Trophoblast cell (in vitro differentiated cells and primary cell): ENCODE results near the gene C4B.

Experiments used
- DNase-seq, 2 donors: peaks; one replicate each; pipeline ENCODE4 v3.0.0-alpha.2; 2016
- H2AFZ ChIP-seq: 2 replicates; pipeline ENCODE4 v1.6.1; 2013; ENCODE audit warnings: low read length, moderate library complexity, mild to moderate bottlenecking; ENCODE audit not compliant: insufficient read depth, poor library complexity
- H2AK5ac ChIP-seq: 2 replicates; pipeline ENCODE4 v1.6.1; 2013; ENCODE audit warnings: mild to moderate bottlenecking, low read length
- H2BK120ac ChIP-seq: 2 replicates; pipeline ENCODE4 v1.6.1; 2013; ENCODE audit warnings: low read length, mild to moderate bottlenecking, moderate library complexity; ENCODE audit not compliant: insufficient read depth, poor library complexity
- H2BK12ac ChIP-seq: 2 replicates; pipeline ENCODE4 v1.6.1; 2013; ENCODE audit warnings: mild to moderate bottlenecking, low read length, moderate library complexity
- H2BK5ac ChIP-seq: 2 replicates; pipeline ENCODE4 v1.6.1; 2013; ENCODE audit warnings: low read length, low read depth, moderate library complexity, mild to moderate bottlenecking; ENCODE audit not compliant: poor library complexity
- H3K14ac ChIP-seq: 2 replicates; pipeline ENCODE4 v1.6.1; 2013; ENCODE audit warnings: mild to moderate bottlenecking, low read length
- H3K18ac ChIP-seq: 2 replicates; pipeline ENCODE4 v1.6.1; 2013; ENCODE audit warnings: mild to moderate bottlenecking, low read length
- H3K23ac ChIP-seq: 2 replicates; pipeline ENCODE4 v1.6.1; 2013; ENCODE audit warnings: low read length
- H3K27ac ChIP-seq: 2 replicates; pipeline ENCODE4 v1.5.1; 2013; ENCODE audit warnings: low read depth, mild to moderate bottlenecking, inconsistent platforms, low read length, moderate library complexity
- H3K27me3 ChIP-seq: 2 replicates; pipeline ENCODE4 v1.6.1; 2013; ENCODE audit warnings: inconsistent platforms, mild to moderate bottlenecking, low read length, moderate library complexity; ENCODE audit not compliant: insufficient read depth
- H3K36me3 ChIP-seq, 2 experiments: 1 replicate in 1 of 2; 2 replicates in 1 of 2; pipeline ENCODE4 v1.6.1; 2013; ENCODE audit warnings: low read length in 2 of 2, mild to moderate bottlenecking in 2 of 2, moderate library complexity in 1 of 2; ENCODE audit not compliant: insufficient read depth in 2 of 2, control insufficient read depth in 1 of 2
- H3K4ac ChIP-seq: 2 replicates; pipeline ENCODE4 v1.6.1; 2013; ENCODE audit warnings: low read depth, mild to moderate bottlenecking, low read length, moderate library complexity
- H3K4me1 ChIP-seq, 2 experiments: 1 replicate in 1 of 2; 2 replicates in 1 of 2; pipeline ENCODE4 v1.6.1; 2013; ENCODE audit warnings: low read length in 2 of 2, mild to moderate bottlenecking in 2 of 2, moderate library complexity in 1 of 2; ENCODE audit not compliant: insufficient read depth in 2 of 2, control insufficient read depth in 1 of 2
- H3K4me2 ChIP-seq: 2 replicates; pipeline ENCODE4 v1.6.1; 2013; ENCODE audit warnings: inconsistent platforms, mild to moderate bottlenecking, low read length, moderate library complexity
- H3K4me3 ChIP-seq: 2 replicates; pipeline ENCODE4 v1.5.1; 2013; ENCODE audit warnings: mild to moderate bottlenecking, low read depth, low read length, inconsistent platforms
- H3K79me1 ChIP-seq: one replicate; pipeline ENCODE4 v1.6.1; 2013; ENCODE audit warnings: low read length
- H3K79me2 ChIP-seq: 2 replicates; pipeline ENCODE4 v1.6.1; 2013; ENCODE audit warnings: low read length, mild to moderate bottlenecking; ENCODE audit not compliant: control insufficient read depth, insufficient read depth, poor library complexity
- H3K9ac ChIP-seq: 2 replicates; pipeline ENCODE4 v1.6.1; 2013; ENCODE audit warnings: mild to moderate bottlenecking, low read length
- H3K9me3 ChIP-seq: 2 replicates; pipeline ENCODE4 v1.6.1; 2013; ENCODE audit warnings: low read depth, mild to moderate bottlenecking, control low read depth, inconsistent platforms, low read length; ENCODE audit not compliant: insufficient read depth
- H4K12ac ChIP-seq: 2 replicates; pipeline ENCODE4 v1.6.1; 2013; ENCODE audit warnings: low read depth, mild to moderate bottlenecking, low read length, moderate library complexity
- H4K8ac ChIP-seq: 2 replicates; pipeline ENCODE4 v1.6.1; 2013; ENCODE audit warnings: low read depth, mild to moderate bottlenecking, low read length, moderate library complexity
- H4K91ac ChIP-seq: one replicate; pipeline ENCODE4 v1.6.1; 2013; ENCODE audit warnings: low read depth, mild to moderate bottlenecking, low read length, moderate library complexity
- WGBS: extraction: QIAGEN DNeasy Blood & Tissue Kit; methylation state at CpG from one replicate; pipeline ENCODE4 v1.1.7; 2013; ENCODE audit warnings: missing lambda C conversion rate; ENCODE audit not compliant: insufficient read length, insufficient coverage; ENCODE audit errors: extremely low coverage; 5-methylcytosine and 5-hydroxymethylcytosine counted together

C4B gene

GRCh38 chr6:31970604-31971271 lies 43.9 kb upstream of the C4B start:
- no CpG with 5 or more reads among the region's 18 CpGs for WGBS
- Histone ChIP-seq H3K79me2 (peaks cover 2% of the 10 kb centered on the region), H2BK120ac (no peak overlapping the region), H3K4me1 (peaks cover 9 to 12% of the 10 kb centered on the region in 2 experiments), H3K79me1 (peaks cover 11% of the 10 kb centered on the region), H2AK5ac (no peak overlapping the region), H3K18ac (no peak overlapping the region), H2BK12ac (no peak overlapping the region), H3K36me3 (peaks cover 48 to 50% of the 10 kb centered on the region in 2 experiments), H3K23ac (no peak overlapping the region), H3K4me3 (no peak overlapping the region), H3K27ac (no peak overlapping the region), H3K4me2 (no peak overlapping the region), H4K91ac (peak overlapping the region; percentile 75), H3K9me3 (no peaks in the 10 kb centered on the region), H2BK5ac (no peak overlapping the region), H3K14ac (no peak overlapping the region), H3K9ac (no peak overlapping the region), H3K4ac (no peak overlapping the region), H2AFZ (no peak overlapping the region), H3K27me3 (no peaks in the 10 kb centered on the region), H4K12ac (peak overlapping the region; percentile 71), H4K8ac (no peak overlapping the region)
- no peak for DNase-seq

DNA sequence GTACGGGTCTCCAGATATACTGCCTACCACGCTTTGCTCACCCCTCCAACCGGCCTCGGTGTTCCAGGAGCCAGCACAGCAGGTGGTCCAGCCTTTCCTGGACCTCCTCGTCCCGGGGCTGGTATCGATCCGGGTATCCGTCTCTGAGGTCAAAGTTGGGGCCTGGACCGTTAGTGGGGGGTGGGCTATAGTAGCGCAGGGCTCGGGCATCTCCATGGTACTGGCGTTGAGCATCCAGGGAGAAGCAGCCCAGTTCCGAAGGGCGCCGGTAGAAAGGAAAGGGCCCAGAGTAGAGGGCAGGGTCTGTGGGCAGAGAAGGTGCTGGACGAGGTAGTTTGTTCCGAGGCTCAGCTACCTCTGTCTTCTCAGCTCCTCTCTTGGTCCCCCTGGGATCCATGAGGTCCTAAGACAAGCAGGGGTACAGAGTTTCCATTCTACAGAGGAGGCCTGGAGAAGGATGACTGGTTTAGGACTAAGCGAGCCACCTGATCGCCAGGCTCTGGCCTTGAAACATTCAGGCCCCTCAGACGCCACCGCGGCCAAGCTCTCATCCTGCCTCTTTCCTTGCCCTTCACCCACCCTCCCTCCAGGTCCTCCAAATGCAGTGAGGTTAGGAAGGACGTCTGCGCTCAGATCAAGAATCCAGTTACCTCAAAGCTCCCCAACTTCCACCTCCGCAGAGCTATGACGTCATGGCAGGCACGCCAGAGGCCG lies 43.2 kb upstream of the C4B start:
- WGBS = no CpG with 5 or more reads among the region's 29 CpGs

DNA sequence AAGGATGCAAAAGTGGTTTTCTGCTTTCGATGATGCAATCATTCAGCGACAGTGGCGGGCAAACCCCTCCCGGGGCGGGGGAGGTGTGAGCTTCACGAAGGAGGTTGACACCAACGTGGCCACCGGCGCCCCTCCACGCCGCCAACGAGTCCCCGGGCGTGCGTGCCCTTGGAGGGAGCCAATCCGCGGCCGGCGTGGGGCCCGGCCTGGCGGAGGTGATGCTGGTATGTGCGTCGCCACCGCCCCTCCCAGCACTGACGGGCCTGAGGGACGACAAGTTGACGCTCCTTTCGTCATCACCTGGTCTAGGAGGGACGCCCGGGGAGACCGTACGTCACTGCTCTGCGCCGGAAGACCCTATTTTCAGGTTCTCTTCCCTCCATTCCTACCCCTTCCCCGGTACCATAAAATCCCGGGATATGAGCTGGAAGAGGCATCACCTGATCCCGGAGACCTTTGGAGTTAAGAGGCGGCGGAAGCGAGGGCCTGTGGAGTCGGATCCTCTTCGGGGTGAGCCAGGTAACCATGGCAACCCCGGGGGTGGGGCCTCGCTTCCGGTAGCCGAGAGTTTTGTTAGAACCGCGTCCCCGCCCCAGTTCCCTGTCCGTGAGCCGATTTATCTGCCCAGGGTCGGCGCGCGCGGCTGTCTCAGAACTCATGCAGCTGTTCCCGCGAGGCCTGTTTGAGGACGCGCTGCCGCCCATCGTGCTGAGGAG lies 42.4 kb upstream of the C4B start, which contains the start of gene DXO:
Gene DXO (minus strand): TSS at position 146 of the 716 bp plus-strand sequence. CDS start 463 bp downstream, outside the sequence.
- Histone ChIP-seq H3K27me3 (no peaks in the 10 kb centered on the region), H2BK12ac (no peak within 1 kb of the TSS), H2BK5ac (peak within 1 kb of the TSS; percentile 54), H3K9me3 (no peaks in the 10 kb centered on the region), H4K12ac (peak within 1 kb of the TSS; percentile 85), H2AK5ac (peak within 1 kb of the TSS; percentile 49), H3K79me2 (peaks cover 2% of the 10 kb centered on the region), H3K36me3 (peaks cover 34 to 36% of the 10 kb centered on the region in 2 experiments), H3K23ac (no peak within 1 kb of the TSS), H3K4me3 (peak within 1 kb of the TSS; percentile 87), H3K14ac (peak within 1 kb of the TSS; percentile 74), H3K79me1 (peaks cover 11% of the 10 kb centered on the region), H4K8ac (peak within 1 kb of the TSS; percentile 77), H3K4ac (peak within 1 kb of the TSS; percentile 14), H4K91ac (peak within 1 kb of the TSS; percentile 92), H3K9ac (peak within 1 kb of the TSS; percentile 81), H3K18ac (peak within 1 kb of the TSS; percentile 27), H2AFZ (peak within 1 kb of the TSS; percentile 80), H2BK120ac (peak within 1 kb of the TSS; percentile 35), H3K4me2 (peak within 1 kb of the TSS; percentile 94), H3K4me1 (peaks cover 9 to 12% of the 10 kb centered on the region in 2 experiments), H3K27ac (peak within 1 kb of the TSS; percentile 80)
- WGBS = no CpG with 5 or more reads among the region's 62 CpGs
- DNase-seq = peak; percentile 96 to 97

More for the DNA sequence above, 43.2 kb upstream of the C4B start:
- peaks cover 41 to 43% of the 10 kb centered on the region in 2 experiments for H3K36me3 ChIP-seq
- peak overlapping the region; percentile 35 for H2BK120ac ChIP-seq
- no peaks in the 10 kb centered on the region for H3K27me3 ChIP-seq
- no peak overlapping the region for H2BK12ac ChIP-seq
- H3K4me1 ChIP-seq = peaks cover 9 to 12% of the 10 kb centered on the region in 2 experiments
- H4K8ac ChIP-seq = peak overlapping the region; percentile 77
- H3K9ac ChIP-seq = peak overlapping the region; percentile 16
- peak overlapping the region; percentile 15 for H3K14ac ChIP-seq
- peaks cover 11% of the 10 kb centered on the region for H3K79me1 ChIP-seq
- H3K79me2 ChIP-seq = peaks cover 2% of the 10 kb centered on the region
- peak overlapping the region; percentile 80 for H2AFZ ChIP-seq
- peak overlapping the region; percentile 80 for H3K27ac ChIP-seq
- peak overlapping the region; percentile 31 for H4K12ac ChIP-seq
- H3K18ac ChIP-seq = peak overlapping the region; percentile 2
- H3K4ac ChIP-seq = peak overlapping the region; percentile 14
- peak overlapping the region; percentile 94 for H3K4me2 ChIP-seq
- H2AK5ac ChIP-seq = peak overlapping the region; percentile 13
- no peak for DNase-seq
- H3K23ac ChIP-seq = no peak overlapping the region
- peak overlapping the region; percentile 75 for H4K91ac ChIP-seq
- peak overlapping the region; percentile 5 for H2BK5ac ChIP-seq
- no peaks in the 10 kb centered on the region for H3K9me3 ChIP-seq
- peak overlapping the region; percentile 87 for H3K4me3 ChIP-seq

GRCh38 chr6:31972709-31973350 lies 41.8 kb upstream of the C4B start:
- H3K79me1 ChIP-seq = peaks cover 11% of the 10 kb centered on the region
- no CpG with 5 or more reads among the region's 19 CpGs for WGBS
- H3K4me2 ChIP-seq = peak overlapping the region; percentile 94

More at GRCh38 chr6:31972709-31973350, 41.8 kb upstream of the C4B start:
- Histone ChIP-seq H4K12ac (peak overlapping the region; percentile 85), H4K8ac (peak overlapping the region; percentile 77), H2AK5ac (peak overlapping the region; percentile 49), H3K9ac (peak overlapping the region; percentile 47), H3K23ac (no peak overlapping the region), H3K79me2 (peaks cover 2% of the 10 kb centered on the region), H3K9me3 (no peaks in the 10 kb centered on the region), H3K4ac (peak overlapping the region; percentile 4), H2BK120ac (peak overlapping the region; percentile 14), H3K18ac (peak overlapping the region; percentile 20), H3K4me1 (peaks cover 9 to 12% of the 10 kb centered on the region in 2 experiments), H3K14ac (peak overlapping the region; percentile 74), H3K4me3 (peak overlapping the region; percentile 87), H3K27ac (peak overlapping the region; percentile 80), H2BK5ac (peak overlapping the region; percentile 1), H4K91ac (peak overlapping the region; percentile 92), H3K27me3 (no peaks in the 10 kb centered on the region), H2AFZ (peak overlapping the region; percentile 56), H3K36me3 (peaks cover 27 to 29% of the 10 kb centered on the region in 2 experiments), H2BK12ac (no peak overlapping the region)
- no peak for DNase-seq
